ENCODE results near the gene ERP29.
"Not testable (repeated sequence)": the region's sequence is repeated elsewhere in the genome, so short reads cannot be mapped to it uniquely, and the experiment has no call there.

The ERP29 gene

DNA sequence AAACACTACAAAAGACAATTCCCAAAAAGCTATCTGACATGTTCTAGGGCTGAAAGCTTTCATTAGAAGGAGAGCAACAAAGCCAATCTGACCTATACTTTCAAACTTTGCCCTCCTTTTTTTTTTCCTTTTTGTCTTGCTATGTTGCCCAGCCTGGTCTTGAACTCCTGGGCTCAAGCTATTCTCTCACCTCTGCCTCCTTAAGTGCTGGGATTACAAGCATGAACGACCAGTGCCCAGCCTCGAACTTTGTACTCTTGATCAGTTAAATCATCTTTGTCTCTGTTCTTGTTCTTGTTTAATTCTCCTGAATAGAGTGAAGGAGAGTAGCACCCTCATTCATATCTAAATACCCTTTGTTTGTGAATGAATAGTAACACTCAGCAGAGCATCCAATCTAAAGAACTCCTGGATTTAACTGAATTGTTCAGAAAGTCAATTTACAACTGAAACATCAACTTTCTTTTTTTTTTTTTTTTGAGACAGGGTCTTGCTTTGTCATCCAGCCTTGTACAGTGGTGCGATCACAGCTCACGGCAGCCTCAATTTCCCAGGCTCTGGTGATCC is 22.1 kb downstream of the ERP29 start:
- no peak for DNase-seq (ENCODE audit: low read depth)
- TF ChIP-seq, protein P1, sequence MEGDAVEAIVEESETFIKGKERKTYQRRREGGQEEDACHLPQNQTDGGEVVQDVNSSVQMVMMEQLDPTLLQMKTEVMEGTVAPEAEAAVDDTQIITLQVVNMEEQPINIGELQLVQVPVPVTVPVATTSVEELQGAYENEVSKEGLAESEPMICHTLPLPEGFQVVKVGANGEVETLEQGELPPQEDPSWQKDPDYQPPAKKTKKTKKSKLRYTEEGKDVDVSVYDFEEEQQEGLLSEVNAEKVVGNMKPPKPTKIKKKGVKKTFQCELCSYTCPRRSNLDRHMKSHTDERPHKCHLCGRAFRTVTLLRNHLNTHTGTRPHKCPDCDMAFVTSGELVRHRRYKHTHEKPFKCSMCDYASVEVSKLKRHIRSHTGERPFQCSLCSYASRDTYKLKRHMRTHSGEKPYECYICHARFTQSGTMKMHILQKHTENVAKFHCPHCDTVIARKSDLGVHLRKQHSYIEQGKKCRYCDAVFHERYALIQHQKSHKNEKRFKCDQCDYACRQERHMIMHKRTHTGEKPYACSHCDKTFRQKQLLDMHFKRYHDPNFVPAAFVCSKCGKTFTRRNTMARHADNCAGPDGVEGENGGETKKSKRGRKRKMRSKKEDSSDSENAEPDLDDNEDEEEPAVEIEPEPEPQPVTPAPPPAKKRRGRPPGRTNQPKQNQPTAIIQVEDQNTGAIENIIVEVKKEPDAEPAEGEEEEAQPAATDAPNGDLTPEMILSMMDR (IDR thresholded peaks at IDR 0.05; ENCODE audit: control insufficient read depth, extremely low read depth, insufficient read depth): no peak
- no peak overlapping the region for H3K4me3 ChIP-seq (ENCODE audit: low read depth, low read length)

DNA sequence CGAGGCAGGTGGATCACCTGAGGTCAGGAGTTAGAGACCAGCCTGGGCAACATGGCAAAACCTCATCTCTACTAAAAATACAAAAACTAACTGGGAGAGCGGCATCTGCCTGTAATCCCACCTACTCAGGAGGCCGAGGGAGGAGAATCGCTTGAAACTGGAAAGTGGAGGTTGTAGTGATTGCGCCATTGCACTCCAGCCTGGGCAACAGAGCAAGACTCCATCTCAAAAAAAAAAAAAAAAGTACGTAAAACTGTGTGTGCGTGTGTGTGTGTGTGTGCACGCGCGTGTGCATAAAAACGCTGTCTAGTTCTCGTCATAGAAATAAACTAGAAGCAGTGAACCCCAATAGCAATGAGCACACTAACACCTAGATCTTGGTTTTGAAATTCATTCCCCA is 23.4 kb downstream of the ERP29 start:
- DNase-seq (ENCODE audit: low read depth); H3K4me3 ChIP-seq (ENCODE audit: low read depth, low read length): not testable (repeated sequence)

DNA sequence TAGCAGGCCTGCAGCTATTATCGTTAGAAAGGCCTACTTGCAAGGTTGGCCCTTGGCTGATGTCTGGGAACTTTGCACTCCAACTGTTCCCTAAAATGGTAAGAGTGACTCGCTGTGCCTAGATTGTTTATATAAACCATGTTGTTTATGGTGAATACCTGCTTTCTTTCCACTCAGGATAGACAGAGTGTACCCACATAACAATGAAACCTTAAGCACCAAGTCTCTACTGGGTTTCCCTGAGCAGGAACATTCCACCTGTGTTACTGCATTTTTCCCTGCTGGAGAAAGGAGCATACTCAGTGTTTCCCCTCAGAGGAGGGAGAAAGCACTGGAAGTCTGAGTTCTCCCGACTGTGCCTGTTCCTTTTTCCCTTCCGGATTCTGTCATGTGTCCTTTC is 32.8 kb downstream of the ERP29 start:
- no peak for DNase-seq (ENCODE audit: low read depth)
- no peak overlapping the region for H3K4me3 ChIP-seq (ENCODE audit: low read depth, low read length)
- TF ChIP-seq, protein P1 (IDR thresholded peaks at IDR 0.05; ENCODE audit: control insufficient read depth, extremely low read depth, insufficient read depth): no peak

DNA sequence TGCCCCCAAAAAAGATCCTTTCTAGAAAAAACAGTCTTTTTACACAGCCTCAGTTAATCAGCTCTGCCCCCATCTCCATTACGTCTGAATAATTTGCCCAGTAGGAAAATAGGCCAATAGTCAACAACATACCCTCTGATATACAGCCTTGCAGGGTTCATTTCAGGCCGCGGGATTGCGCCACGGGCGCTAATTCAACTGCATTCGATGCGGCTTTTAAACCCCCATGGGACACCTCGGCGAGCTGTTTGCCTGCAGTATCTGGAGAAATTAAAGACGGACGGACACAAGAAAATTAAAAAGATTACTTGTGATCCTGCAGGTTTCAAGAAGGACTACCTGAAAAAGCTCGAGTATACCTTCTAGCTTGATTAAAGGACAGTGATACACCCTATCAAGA is 36.1 kb downstream of the ERP29 start:
- DNase-seq (ENCODE audit: low read depth): no peak
- H3K4me3 ChIP-seq (ENCODE audit: low read depth, low read length): no peak overlapping the region
- TF ChIP-seq, protein P1 (IDR thresholded peaks at IDR 0.05; ENCODE audit: control insufficient read depth, extremely low read depth, insufficient read depth): no peak

DNA sequence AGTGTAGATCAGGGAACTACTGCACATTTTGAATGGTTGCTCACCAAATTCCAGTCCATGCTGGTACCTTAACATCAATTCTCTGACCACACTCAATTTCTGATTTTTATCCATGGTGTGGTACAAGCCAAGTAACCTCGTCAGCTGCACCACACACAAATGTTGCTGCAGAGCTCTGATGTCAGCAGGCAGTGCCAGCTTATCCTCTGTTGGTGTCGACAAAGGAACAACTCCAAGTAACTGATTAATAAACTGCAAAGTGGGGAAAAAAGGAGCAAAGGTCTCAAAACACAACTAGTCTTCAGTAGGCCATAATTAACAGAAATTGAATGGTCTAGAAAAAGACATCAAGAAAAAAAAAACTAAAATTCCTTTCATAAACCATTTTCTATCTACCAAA is 47.9 kb downstream of the ERP29 start:
- TF ChIP-seq, protein P1 (IDR thresholded peaks at IDR 0.05; ENCODE audit: control insufficient read depth, extremely low read depth, insufficient read depth): no peak
- DNase-seq (ENCODE audit: low read depth): no peak

DNA sequence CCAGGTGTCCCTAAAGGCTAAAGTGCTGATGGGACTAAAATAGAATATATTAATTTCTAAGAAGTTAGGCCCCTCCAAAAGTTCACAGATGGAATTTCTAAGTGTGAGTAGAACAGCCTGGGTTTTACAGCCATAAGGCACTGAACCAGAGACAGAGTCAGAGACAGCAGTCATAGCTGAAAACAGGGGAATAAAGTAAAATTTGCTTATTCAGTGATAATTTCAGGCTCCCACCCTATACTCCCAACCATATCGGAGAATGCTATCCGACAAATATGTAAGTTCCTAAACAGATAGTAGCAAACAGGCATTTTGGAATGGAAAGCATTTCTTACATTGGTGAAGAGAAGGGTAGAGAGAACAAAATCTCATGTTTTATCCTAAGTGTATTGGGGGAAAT is 50.0 kb downstream of the ERP29 start:
- TF ChIP-seq, protein P1 (IDR thresholded peaks at IDR 0.05; ENCODE audit: control insufficient read depth, extremely low read depth, insufficient read depth): no peak
- no peak for DNase-seq (ENCODE audit: low read depth)
- no peak overlapping the region for H3K4me3 ChIP-seq (ENCODE audit: low read depth, low read length)

More for the DNA sequence above, 47.9 kb downstream of the ERP29 start:
- H3K4me3 ChIP-seq (ENCODE audit: low read depth, low read length): no peak overlapping the region

DNA sequence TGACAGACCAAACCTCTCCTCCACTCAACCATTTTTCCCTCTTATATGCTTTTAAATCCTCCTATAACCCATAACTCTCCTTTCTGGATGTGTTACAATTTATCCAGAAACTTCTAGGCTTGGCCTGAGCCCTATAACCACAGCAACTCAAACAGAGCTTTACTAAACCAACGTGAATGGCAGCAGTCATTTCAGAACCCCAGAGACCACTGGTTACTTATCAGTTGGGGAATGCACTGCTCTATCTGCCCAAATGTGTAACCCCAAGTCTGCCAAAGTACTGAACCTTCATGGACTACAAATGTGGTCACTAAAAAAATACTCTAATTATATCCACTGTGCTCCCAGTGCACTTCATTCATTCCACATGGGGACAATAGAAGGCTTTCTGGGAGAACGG is 53.3 kb downstream of the ERP29 start:
- TF ChIP-seq, protein P1 (IDR thresholded peaks at IDR 0.05; ENCODE audit: control insufficient read depth, extremely low read depth, insufficient read depth): no peak
- H3K4me3 ChIP-seq (ENCODE audit: low read depth, low read length): no peak overlapping the region

More for the DNA sequence above, 53.3 kb downstream of the ERP29 start:
- no peak for DNase-seq (ENCODE audit: low read depth)

Measured in LNCaP clone FGC (cell line).